NCI-H2171 treated with DMSO at 0.1 percent for 48 hours (cell line): ENCODE results near the gene MTCP1.

Experiments used
- DNase-seq: peaks from one replicate; lab custom pipeline; 2025; lab: John Stamatoyannopoulos, UW

The MTCP1 gene

GRCh38 chrX:155070975-155071693 lies at the start of gene MTCP1, which contains the start of the genes BRCC3 and CMC4:
Gene MTCP1, minus strand, starts transcription at chrX:155071136. Its CDS starts 5,126 bp downstream, at chrX:155066010.
Gene BRCC3, plus strand, starts transcription at chrX:155071508. Its CDS starts 20 bp downstream, at chrX:155071528.
Gene CMC4, minus strand, starts transcription at chrX:155071136. Its CDS starts 7,113 bp downstream, at chrX:155064023.
- peak; percentile 72 for DNase-seq

GRCh38 chrX:155115174-155115819 lies 44.4 kb upstream of the MTCP1 start:
- no peak for DNase-seq

GRCh38 chrX:155113097-155113496 lies 42.2 kb upstream of the MTCP1 start:
- DNase-seq = no peak

GRCh38 chrX:155112171-155112570 lies 41.2 kb upstream of the MTCP1 start:
- no peak for DNase-seq

GRCh38 chrX:155108427-155108826 lies 37.5 kb upstream of the MTCP1 start:
- no peak for DNase-seq

- DNase-seq = no peak
Measured at GRCh38 chrX:155105919-155106318, 35.0 kb upstream of the MTCP1 start.

GRCh38 chrX:155094468-155095061 lies 23.6 kb upstream of the MTCP1 start:
- DNase-seq = peak; percentile 9

- DNase-seq = no peak
Measured at GRCh38 chrX:155086961-155087735, 16.2 kb upstream of the MTCP1 start.

GRCh38 chrX:155086202-155086840 lies 15.4 kb upstream of the MTCP1 start:
- no peak for DNase-seq

GRCh38 chrX:155071694-155072280 lies 851 bp upstream of the MTCP1 start:
- no peak for DNase-seq

- DNase-seq = no peak
Measured at GRCh38 chrX:155070663-155070974, 317 bp downstream of the MTCP1 start.

- peak; percentile 2 for DNase-seq
Measured at GRCh38 chrX:155070038-155070437, 898 bp downstream of the MTCP1 start.

- no peak for DNase-seq
Measured at GRCh38 chrX:155069414-155069813, 1.5 kb downstream of the MTCP1 start.

GRCh38 chrX:155068165-155068564 lies 2.8 kb downstream of the MTCP1 start:
- DNase-seq = no peak

- no peak for DNase-seq
Measured at GRCh38 chrX:155065035-155065734, 5.8 kb downstream of the MTCP1 start.

- no peak for DNase-seq
Measured at GRCh38 chrX:155061760-155062159, 9.2 kb downstream of the MTCP1 start.

GRCh38 chrX:155056877-155057792 lies 13.8 kb downstream of the MTCP1 start:
- DNase-seq = peak; percentile 8

GRCh38 chrX:155056471-155056870 lies 14.5 kb downstream of the MTCP1 start:
- no peak for DNase-seq

GRCh38 chrX:155055494-155055893 lies 15.4 kb downstream of the MTCP1 start:
- no peak for DNase-seq

- no peak for DNase-seq
Measured at GRCh38 chrX:155054255-155054654, 16.7 kb downstream of the MTCP1 start.
